DND-41 (cell line): ENCODE data around the gene DNAJC5.

ENCODE experiments used
- ATAC-seq: fragments of 200-7000 bp; cut with Tn5 transposase; 3 replicates; pipeline ENCODE4 v1.9.1; 2021; ENCODE audit warnings: low read depth; ENCODE audit not compliant: insufficient read depth
- DNase-seq: peaks from one replicate; pipeline ENCODE4 v3.0.0-alpha.2; 2020
- H2AFZ ChIP-seq: 2 replicates; pipeline ENCODE4 v1.6.0; 2012; ENCODE audit warnings: low read depth, low read length
- H3K27ac ChIP-seq: 2 replicates; pipeline ENCODE4 v1.5.1; 2012; ENCODE audit warnings: low read length, inconsistent platforms
- H3K27me3 ChIP-seq: fragments of 200-600 bp; sonication (generic); 2 replicates; pipeline ENCODE4 v1.6.0; 2012; ENCODE audit warnings: low read length, mild to moderate bottlenecking, inconsistent platforms; ENCODE audit not compliant: insufficient read depth, poor library complexity
- H3K36me3 ChIP-seq: 2 replicates; pipeline ENCODE4 v1.5.1; 2012; ENCODE audit warnings: low read length, inconsistent platforms; ENCODE audit not compliant: insufficient read depth
- H3K4me1 ChIP-seq: 2 replicates; pipeline ENCODE4 v1.5.1; 2012; ENCODE audit warnings: mild to moderate bottlenecking, low read length; ENCODE audit not compliant: insufficient read depth
- H3K4me2 ChIP-seq: 2 replicates; pipeline ENCODE4 v1.6.0; 2012; ENCODE audit warnings: mild to moderate bottlenecking, moderate library complexity, low read length, inconsistent platforms; ENCODE audit not compliant: insufficient read depth
- H3K4me3 ChIP-seq, 2 experiments: fragments of 200-600 bp in 1 of 2; shearing (Covaris generic) in 1 of 2; 2 replicates each; pipeline ENCODE4 v1.5.1; 2012 to 2016; ENCODE audit warnings: inconsistent platforms in 2 of 2, low read length in 2 of 2, mild to moderate bottlenecking in 2 of 2, low read depth in 1 of 2, moderate library complexity in 1 of 2
- H3K79me2 ChIP-seq: 2 replicates; pipeline ENCODE4 v1.6.0; 2012; ENCODE audit warnings: low read length, inconsistent platforms; ENCODE audit not compliant: insufficient read depth
- H3K9ac ChIP-seq: 2 replicates; pipeline ENCODE4 v1.6.0; 2012; ENCODE audit warnings: low read depth, mild to moderate bottlenecking, inconsistent platforms, low read length, moderate library complexity
- H3K9me3 ChIP-seq: 2 replicates; pipeline ENCODE4 v1.5.1; 2012; ENCODE audit warnings: low read length, moderate library complexity, mild to moderate bottlenecking, inconsistent platforms; ENCODE audit not compliant: insufficient read depth, severe bottlenecking
- H4K20me1 ChIP-seq: 2 replicates; pipeline ENCODE4 v1.6.0; 2012; ENCODE audit warnings: low read length; ENCODE audit not compliant: insufficient read depth
- CTCF ChIP-seq: IDR thresholded peaks from 2 replicates; pipeline ENCODE4 v1.5.1; 2012; ENCODE audit warnings: borderline replicate concordance, low read length, moderate library complexity, mild to moderate bottlenecking; ENCODE audit not compliant: poor library complexity, severe bottlenecking; ENCODE audit errors: extremely low read depth
- EZH2 ChIP-seq: IDR thresholded peaks from 3 replicates; pipeline ENCODE4 v1.6.1; 2012; ENCODE audit warnings: borderline replicate concordance, low read depth, mild to moderate bottlenecking, moderate library complexity, low read length, inconsistent platforms; ENCODE audit not compliant: severe bottlenecking

Gene DNAJC5

DNA sequence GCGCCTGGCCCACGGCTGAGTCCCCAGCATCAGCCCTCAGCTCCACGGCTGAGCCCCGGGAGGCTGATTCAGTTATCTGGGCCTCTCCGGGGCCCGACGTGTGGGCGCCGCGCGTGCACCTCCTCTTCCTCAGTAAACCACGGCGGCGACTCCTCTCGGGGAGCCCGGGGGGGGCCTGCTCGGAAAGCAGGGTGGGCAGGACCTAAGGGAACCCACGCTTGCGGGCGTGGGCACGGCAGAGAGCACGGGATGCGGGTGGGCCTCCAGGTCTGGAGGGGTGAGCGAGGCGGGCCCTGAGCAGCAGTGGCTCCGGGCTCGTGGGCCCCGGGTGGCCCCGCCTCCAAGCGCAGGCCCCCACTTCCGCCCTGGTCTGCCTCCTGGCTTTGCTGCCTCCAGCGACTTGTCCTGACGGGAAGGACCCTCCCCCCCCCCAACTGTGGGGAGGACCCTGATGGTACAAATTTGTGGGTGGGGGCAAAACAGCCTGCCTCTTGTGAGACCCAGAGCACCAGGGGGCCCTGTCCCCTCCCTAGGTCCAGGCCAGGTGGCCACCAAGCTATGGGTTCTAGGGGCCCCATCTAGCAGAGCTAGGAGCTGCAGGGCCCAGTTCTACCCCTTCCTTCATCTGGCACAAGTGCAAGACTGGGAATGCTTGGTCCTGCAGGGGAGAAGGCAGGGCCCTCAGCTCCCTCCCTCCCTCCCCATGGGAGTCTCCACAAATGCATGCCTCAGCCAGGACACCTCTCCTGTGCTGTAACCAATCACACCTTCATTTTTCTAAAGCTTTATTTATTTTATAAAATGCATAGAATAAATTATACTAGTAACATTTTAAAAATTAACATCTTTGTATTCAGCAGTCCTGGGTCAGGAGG, 44.4 kb downstream of the DNAJC5 start:
- Histone ChIP-seq H3K36me3 (peaks cover 80% of the 10 kb centered on the region), H3K9me3 (no peaks in the 10 kb centered on the region), H3K4me2 (no peak overlapping the region), H3K27me3 (no peaks in the 10 kb centered on the region), H3K4me3 (no peak overlapping the region), H3K27ac (no peak overlapping the region), H3K79me2 (peaks cover 38% of the 10 kb centered on the region), H4K20me1 (peaks cover 76% of the 10 kb centered on the region), H2AFZ (no peak overlapping the region), H3K9ac (no peak overlapping the region), H3K4me1 (no peaks in the 10 kb centered on the region)
- ATAC-seq (peak; percentile 13; the same call in 1 of the 3 replicates), DNase-seq (no peak)
- TF ChIP-seq EZH2 (no peak), CTCF (no peak)

DNA sequence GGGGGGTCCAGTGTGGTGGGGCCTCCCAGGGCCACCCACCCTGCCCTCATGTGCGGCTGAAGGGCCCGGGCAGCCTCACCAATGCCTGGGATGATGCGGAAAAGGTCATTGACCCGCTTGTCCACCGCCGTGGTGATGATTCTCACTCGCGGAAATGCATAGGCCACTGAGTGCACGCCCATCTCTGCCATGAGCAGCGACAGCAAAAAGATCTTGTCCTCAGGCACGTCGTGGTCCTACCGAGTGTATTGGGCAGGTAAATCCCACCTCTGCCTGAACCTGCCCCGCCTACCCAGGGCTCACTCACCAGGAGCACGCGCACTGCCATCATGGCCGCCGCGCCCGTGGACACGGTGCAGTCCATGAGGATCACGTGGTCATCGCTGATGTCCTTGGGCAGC, 45.1 kb downstream of the DNAJC5 start:
- Histone ChIP-seq H3K9ac (no peak overlapping the region), H3K4me2 (no peak overlapping the region), H3K27me3 (no peaks in the 10 kb centered on the region), H2AFZ (no peak overlapping the region), H3K4me1 (no peaks in the 10 kb centered on the region), H3K79me2 (peaks cover 39% of the 10 kb centered on the region), H3K27ac (no peak overlapping the region), H3K9me3 (no peaks in the 10 kb centered on the region), H3K36me3 (peaks cover 80% of the 10 kb centered on the region), H3K4me3 (no peak overlapping the region), H4K20me1 (peaks cover 76% of the 10 kb centered on the region)
- TF ChIP-seq CTCF (no peak), EZH2 (no peak)
- DNase-seq (no peak), ATAC-seq (no peak)

GRCh38 chr20:63940472-63941266, 45.7 kb downstream of the DNAJC5 start:
- DNase-seq (no peak), ATAC-seq (no peak)
- Histone ChIP-seq H3K9me3 (no peaks in the 10 kb centered on the region), H3K27me3 (no peaks in the 10 kb centered on the region), H2AFZ (no peak overlapping the region), H3K79me2 (peaks cover 39% of the 10 kb centered on the region), H3K4me2 (no peak overlapping the region), H4K20me1 (peaks cover 76% of the 10 kb centered on the region), H3K4me3 (no peak overlapping the region), H3K36me3 (peaks cover 80% of the 10 kb centered on the region), H3K27ac (no peak overlapping the region), H3K4me1 (no peaks in the 10 kb centered on the region), H3K9ac (no peak overlapping the region)
- no peak for TF ChIP-seq CTCF
- no peak for TF ChIP-seq EZH2
